ENCODE results near the gene JUN. TPM values are rescaled to one million over a fixed set of nuclear protein-coding genes. Genes with fewer than 3 reads are reported as not detected.

The JUN gene
- polyA plus RNA-seq, 1 of the 3 experiments (the other 2 are of a cell fraction), result 66.5 TPM

- H3K9me2 ChIP-seq, result no peaks in the 10 kb centered on the region
- H3K36me3 ChIP-seq (replicated peaks in 1 of 2; ENCODE audit: control insufficient read depth in 1 of 2, insufficient read depth in 2 of 2, low read length in 1 of 2), result peaks cover 14 to 30% of the 10 kb centered on the region in 2 experiments
- H2AFZ ChIP-seq (ENCODE audit: low read depth), result no peak overlapping the region
- no peak overlapping the region for H3K4me2 ChIP-seq
- peaks cover 6 to 17% of the 10 kb centered on the region in 2 experiments; a peak in 3 of 4 replicates for H3K4me1 ChIP-seq (ENCODE audit: control insufficient read depth in 1 of 2, insufficient read depth in 2 of 2, low read depth in 1 of 2, low read length in 1 of 2)
- ChIA-PET CTCF (interaction anchor here (1.1 to 4.7 kb wide), 3 partner anchors 10 to 981 kb away, joined by 3 to 31 read pairs (median 5); no protein-coding TSS in a partner anchor), POLR2A (no interaction called here)
- no peak for TF ChIP-seq FOXJ3 (CRISPR knock-in tag; IDR thresholded peaks at IDR 0.05)
- TF ChIP-seq CHD2 (IDR thresholded peaks at IDR 0.05; ENCODE audit: low read length, partially characterized antibody), result no peak
- TF ChIP-seq MEF2A (IDR thresholded peaks at IDR 0.05; ENCODE audit: borderline replicate concordance, low read depth), result no peak
- TF ChIP-seq TCF12 (IDR thresholded peaks at IDR 0.05), result no peak
- TF ChIP-seq RCOR1 (IDR thresholded peaks at IDR 0.05; ENCODE audit: low read length), result no peak
- no peak for TF ChIP-seq NRF1 (IDR thresholded peaks at IDR 0.05; ENCODE audit: low read depth, low read length)
- no peak for TF ChIP-seq RXRA (IDR thresholded peaks at IDR 0.05; ENCODE audit: borderline replicate concordance, low read depth)
- TF ChIP-seq FOSL2 (IDR thresholded peaks at IDR 0.05; ENCODE audit: borderline replicate concordance, low read depth), result no peak
- TF ChIP-seq SIN3A (IDR thresholded peaks at IDR 0.05; ENCODE audit: borderline replicate concordance, low read depth, low read length), result no peak
- TF ChIP-seq YY1 (IDR thresholded peaks at IDR 0.05; ENCODE audit: low read depth), result no peak
- TF ChIP-seq USF1 (IDR thresholded peaks at IDR 0.05; ENCODE audit: borderline replicate concordance, low read depth), result no peak
- no peak for TF ChIP-seq TEAD4 (IDR thresholded peaks at IDR 0.05; ENCODE audit: borderline replicate concordance, insufficient read depth)
- TF ChIP-seq FOXM1 (IDR thresholded peaks at IDR 0.05; ENCODE audit: low read depth), result no peak
- peaks cover 36% of the 10 kb centered on the region for H3K79me2 ChIP-seq (ENCODE audit: insufficient read depth)
- WGBS (ENCODE audit: low lambda C conversion rate), result 90% methylated on average over 3 of the region's 3 CpGs
- no peaks in the 10 kb centered on the region for H3K27me3 ChIP-seq (ENCODE audit: insufficient read depth)
- H3K9ac ChIP-seq, result no peak overlapping the region
- DNase-seq, result no peak
- no peak overlapping the region for H3K4me3 ChIP-seq (ENCODE audit: low read depth in 2 of 2, low read length in 1 of 2)
- H3K9me3 ChIP-seq, result no peaks in the 10 kb centered on the region
- H3K27ac ChIP-seq (ENCODE audit: low read depth in 2 of 2, low read length in 1 of 2), result peak overlapping the region in 1 of 2 experiments; percentile 22; a peak in 1 of 4 replicates
- peaks cover 43% of the 10 kb centered on the region for H3F3A ChIP-seq (replicated peaks; ENCODE audit: insufficient read depth)
- peaks cover 42% of the 10 kb centered on the region for H4K20me1 ChIP-seq (ENCODE audit: insufficient read depth)
Observed at GRCh38 chr1:58778385-58779000, 5.4 kb downstream of the JUN start.

- Histone ChIP-seq H3K9me2 (no peaks in the 10 kb centered on the region), H3K79me2 (ENCODE audit: insufficient read depth) (no peaks in the 10 kb centered on the region), H2AFZ (ENCODE audit: low read depth) (0 out of 2 replicates have a peak overlapping the region, but pooled peaks have one; percentile 9), H4K20me1 (ENCODE audit: insufficient read depth) (no peaks in the 10 kb centered on the region), H3K4me2 (0 out of 2 replicates have a peak overlapping the region, but pooled peaks have one; percentile 4), H3K4me3 (ENCODE audit: low read depth in 2 of 2, low read length in 1 of 2) (no peak overlapping the region), H3K27me3 (ENCODE audit: insufficient read depth) (no peaks in the 10 kb centered on the region), H3K9me3 (no peaks in the 10 kb centered on the region), H3K27ac (ENCODE audit: low read depth in 2 of 2, low read length in 1 of 2) (peak overlapping the region in 1 of 2 experiments; percentile 49; a peak in 1 of 4 replicates), H3K36me3 (replicated peaks in 1 of 2; ENCODE audit: control insufficient read depth in 1 of 2, insufficient read depth in 2 of 2, low read length in 1 of 2) (no peaks in the 10 kb centered on the region), H3K4me1 (ENCODE audit: control insufficient read depth in 1 of 2, insufficient read depth in 2 of 2, low read depth in 1 of 2, low read length in 1 of 2) (peaks cover 0 to 11% of the 10 kb centered on the region in 2 experiments), H3K9ac (no peak overlapping the region), H3F3A (replicated peaks; ENCODE audit: insufficient read depth) (peaks cover 21% of the 10 kb centered on the region)
- ChIA-PET POLR2A (no interaction called here), CTCF (interaction anchor here (0.8 to 1.2 kb wide), 3 partner anchors 19 to 926 kb away, joined by 3 read pairs; no protein-coding TSS in a partner anchor)
- WGBS (ENCODE audit: low lambda C conversion rate), result 83% methylated on average over 1 of the region's 1 CpG
- no peak for TF ChIP-seq EZH2phosphoT487 (IDR thresholded peaks at IDR 0.05; ENCODE audit: borderline replicate concordance, low read depth)
- TF ChIP-seq TEAD4 (IDR thresholded peaks at IDR 0.05; ENCODE audit: borderline replicate concordance, insufficient read depth), result no peak
- TF ChIP-seq RFX5 (IDR thresholded peaks at IDR 0.05; ENCODE audit: low read length), result no peak
- TF ChIP-seq PBX3 (IDR thresholded peaks at IDR 0.05), result no peak
- TF ChIP-seq TCF12 (IDR thresholded peaks at IDR 0.05), result no peak
- no peak for TF ChIP-seq SIN3A (IDR thresholded peaks at IDR 0.05; ENCODE audit: borderline replicate concordance, low read depth, low read length)
- no peak for TF ChIP-seq ZBTB33 (IDR thresholded peaks at IDR 0.05; ENCODE audit: borderline replicate concordance, low read depth)
- no peak for TF ChIP-seq POLR2AphosphoS5 (IDR thresholded peaks at IDR 0.05; ENCODE audit: low read depth, low read length)
- no peak for TF ChIP-seq IRF3 (IDR thresholded peaks at IDR 0.05; ENCODE audit: low read depth, low read length)
- no peak for DNase-seq
Observed at GRCh38 chr1:58774027-58774426, 9.8 kb downstream of the JUN start.

All from SK-N-SH (cell line).